H1 (cell line): ENCODE measurements around the gene AGBL1. TPM values are rescaled to one million over a fixed set of nuclear protein-coding genes. Genes with fewer than 3 reads are reported as not detected.

Experiments used
- CHD7 ChIP-seq: fragments of 300-600 bp; sonication (generic); IDR thresholded peaks from 2 replicates; pipeline ENCODE4 v1.7.1; 2012; ENCODE audit warnings: low read length, moderate library complexity, mild to moderate bottlenecking, inconsistent platforms; ENCODE audit not compliant: insufficient replicate concordance
- polyA plus RNA-seq, 7 experiments: library from polyadenylated mRNA; depleted of rRNA in 3 of 7; stranded (reverse) in 5 of 7; unstranded in 2 of 7; fragments of >200 nt in 5 of 7; fragments of 200-250 nt in 2 of 7; gene quantifications; 1 replicate in 5 of 7; 2 replicates in 1 of 7; 4 replicates in 1 of 7; pipeline versions ENCODE4 v1.2.1 to v1.2.3, GENCODE V29; 2011 to 2013; ENCODE audit warnings: missing spikeins in 2 of 7, mixed read lengths in 2 of 7
- total RNA-seq: library from RNA; stranded (reverse); fragmentation: NEBNext Ultra II Directional; extraction: Animal tissue kit (Norgen Biotek cat#: 25700); gene quantifications from 2 replicates; pipeline ENCODE4 v1.2.1, GENCODE V29; 2021

The AGBL1 gene
- total and polyA plus RNA-seq, 2 of the 8 experiments (the other 6 are each of a cell fraction or from before 2014, with no cell fraction given): not detected

GRCh38 chr15:86273309-86273708 lies 193.6 kb downstream of the AGBL1 start (continued):
- no peak for TF ChIP-seq CHD7
